Measurements from ENCODE around the gene RRAGC.

DNA sequence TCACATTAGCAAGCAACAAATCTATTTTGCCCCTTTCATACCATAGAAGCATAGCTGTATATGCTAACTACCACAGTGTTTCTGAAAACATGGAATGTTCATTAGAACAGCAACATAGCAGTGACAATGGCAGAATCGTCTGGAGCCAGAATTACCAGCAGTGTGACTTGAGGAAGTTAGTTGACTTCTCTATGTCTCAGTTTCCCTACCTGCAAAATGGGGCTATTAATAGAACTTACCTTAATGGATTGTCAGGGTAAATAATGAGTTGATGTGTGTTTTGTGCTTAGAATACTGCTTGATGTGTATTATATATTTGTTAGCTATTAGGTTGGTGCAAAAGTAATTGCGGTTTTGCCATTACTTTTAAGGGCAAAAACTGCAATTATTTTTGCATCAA is 36.6 kb upstream of the RRAGC start:
- no peak for TF ChIP-seq TCF12 (IDR thresholded peaks at IDR 0.05; ENCODE audit: low read depth)
- no peak for TF ChIP-seq ZBTB7A (IDR thresholded peaks at IDR 0.05; ENCODE audit: low read depth)
- TF ChIP-seq EP300 (IDR thresholded peaks at IDR 0.05; ENCODE audit: borderline replicate concordance): no peak
- TF ChIP-seq CEBPB (IDR thresholded peaks at IDR 0.05): no peak
- TF ChIP-seq YY1 (IDR thresholded peaks at IDR 0.05; ENCODE audit: low read depth): no peak
- no peak for TF ChIP-seq EGR1 (IDR thresholded peaks at IDR 0.05)
- no peak for TF ChIP-seq MAX (IDR thresholded peaks at IDR 0.05)
- TF ChIP-seq CREB1 (IDR thresholded peaks at IDR 0.05; ENCODE audit: low read depth): no peak
- TF ChIP-seq FOXM1 (IDR thresholded peaks at IDR 0.05; ENCODE audit: borderline replicate concordance, low read depth): no peak
- TF ChIP-seq TAF1 (IDR thresholded peaks at IDR 0.05; ENCODE audit: low read depth): no peak
- TF ChIP-seq REST (IDR thresholded peaks at IDR 0.05; ENCODE audit: low read depth): no peak

Data from Ishikawa (cell line).